ENCODE results near the gene SELENOW. TPM values are rescaled to one million over a fixed set of nuclear protein-coding genes. Genes with fewer than 3 reads are reported as not detected.

Gene SELENOW
- total and polyA plus RNA-seq, 2 of the 8 experiments (the other 6 are each of a cell fraction or from before 2014, with no cell fraction given), result 371 to 588 TPM

DNA sequence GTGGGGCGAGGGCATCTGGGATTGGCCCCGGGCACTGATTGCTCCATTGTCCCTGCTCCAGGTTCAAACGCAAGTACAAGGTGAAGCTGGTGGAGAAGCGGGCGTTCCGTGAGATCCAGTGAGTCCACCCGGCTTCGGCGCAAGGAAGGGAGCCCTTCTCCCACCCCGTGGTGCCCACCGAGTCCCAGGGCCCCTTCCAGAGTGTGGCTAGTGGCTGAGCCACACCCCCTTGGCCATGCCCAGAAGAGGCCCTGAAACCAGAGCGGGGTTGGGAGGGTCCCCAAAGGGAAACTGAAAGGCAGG is 21.9 kb upstream of the SELENOW start (continued):
- no peak for TF ChIP-seq TAF7 (optimal IDR thresholded peaks at IDR 0.05; ENCODE audit: borderline replicate concordance, low read depth, low read length)
- TF ChIP-seq MAFK (IDR thresholded peaks at IDR 0.05; ENCODE audit: low read depth, low read length), result no peak
- no peak for TF ChIP-seq NANOG (IDR thresholded peaks at IDR 0.05; ENCODE audit: insufficient read depth, low read depth, low read length, poor library complexity, severe bottlenecking)
- no peak for TF ChIP-seq YY1 (IDR thresholded peaks at IDR 0.05; ENCODE audit: low read depth, low read length)
- no peak for TF ChIP-seq NRF1 (IDR thresholded peaks at IDR 0.05; ENCODE audit: low read depth, low read length)
- no peak for TF ChIP-seq KDM4A (IDR thresholded peaks at IDR 0.05; ENCODE audit: low read depth, low read length, severe bottlenecking)

All from H1 (cell line).